Retinal pigment epithelial cell (primary cell): ENCODE data around the gene PPP2R5E.
"Not testable (repeated sequence)": the region's sequence is repeated elsewhere in the genome, so short reads cannot be mapped to it uniquely, and the experiment has no call there.

ENCODE experiments used
- DNase-seq: peaks from one replicate; pipeline ENCODE4 v3.0.0-alpha.2; 2010; ENCODE audit warnings: low read depth
- H3K4me3 ChIP-seq: 2 replicates; pipeline ENCODE4 v1.5.1; 2011; ENCODE audit warnings: mild to moderate bottlenecking, low read length, control low read depth, moderate library complexity
- CTCF ChIP-seq: conservative IDR thresholded peaks from 2 replicates; pipeline ENCODE4 v1.5.1; 2011; ENCODE audit warnings: low read depth, low read length, control low read depth, inconsistent platforms

Gene PPP2R5E

GRCh38 chr14:63543000-63543825, at the start of gene PPP2R5E:
TSS of gene PPP2R5E (minus strand) at chr14:63543377. CDS start at chr14:63539685, 3,692 bp downstream.
- TF ChIP-seq CTCF: no peak
- peak within 1 kb of the TSS; percentile 94 for H3K4me3 ChIP-seq
- DNase-seq: peak; percentile 98

GRCh38 chr14:63583046-63583445, 39.9 kb upstream of the PPP2R5E start:
- H3K4me3 ChIP-seq, DNase-seq: not testable (repeated sequence)

- no peak for DNase-seq
- no peak for TF ChIP-seq CTCF
- H3K4me3 ChIP-seq: no peak overlapping the region
These were observed 38.3 kb upstream of the PPP2R5E start for GRCh38 chr14:63581491-63581890.

GRCh38 chr14:63578300-63578699, 35.1 kb upstream of the PPP2R5E start:
- no peak for TF ChIP-seq CTCF
- no peak for DNase-seq
- no peak overlapping the region for H3K4me3 ChIP-seq

GRCh38 chr14:63573581-63573980, 30.4 kb upstream of the PPP2R5E start:
- peak; percentile 27 for DNase-seq
- no peak for TF ChIP-seq CTCF
- no peak overlapping the region for H3K4me3 ChIP-seq

- no peak overlapping the region for H3K4me3 ChIP-seq
- no peak for DNase-seq
- TF ChIP-seq CTCF: no peak
These were observed 22.3 kb upstream of the PPP2R5E start for GRCh38 chr14:63565448-63565847.

- TF ChIP-seq CTCF: no peak
- peak; percentile 70 for DNase-seq
- no peak overlapping the region for H3K4me3 ChIP-seq
These were observed 21.1 kb upstream of the PPP2R5E start for GRCh38 chr14:63564318-63564717.
